Right ventricle myocardium superior (tissue), 1 donor: ENCODE data around the gene SPDYC. TPM values are rescaled to one million over a fixed set of nuclear protein-coding genes. Genes with fewer than 3 reads are reported as not detected.

Experiments used
- ATAC-seq: fragments of 200-7000 bp; cut with Tn5 transposase; one replicate; pipeline ENCODE4 v1.9.1; 2020; ENCODE audit warnings: mild to moderate bottlenecking; ENCODE audit not compliant: poor library complexity
- DNase-seq: peaks from one replicate; pipeline ENCODE4 v3.0.0-alpha.2; 2020
- intact Hi-C: fragments of 100-400 bp; cut with DNase I; formaldehyde crosslinking; loops from one replicate; pipeline ENCODE4 v1.11.2; 2022
- long read RNA-seq: library from polyadenylated mRNA; unstranded; transcript quantifications from one replicate; pipeline ENCODE4 v2.0.0, GENCODE V29; 2021
- total RNA-seq: library from RNA; stranded (reverse); fragmentation: NEBNext Ultra II Directional; extraction: Animal tissue kit (Norgen Biotek cat#: 25700); gene quantifications from one replicate; pipeline ENCODE4 v1.2.1, GENCODE V29; 2021
- donor health status: DM: no; HTN: yes; CAD: no; lungs with severe emphysema.

The SPDYC gene, protein sequence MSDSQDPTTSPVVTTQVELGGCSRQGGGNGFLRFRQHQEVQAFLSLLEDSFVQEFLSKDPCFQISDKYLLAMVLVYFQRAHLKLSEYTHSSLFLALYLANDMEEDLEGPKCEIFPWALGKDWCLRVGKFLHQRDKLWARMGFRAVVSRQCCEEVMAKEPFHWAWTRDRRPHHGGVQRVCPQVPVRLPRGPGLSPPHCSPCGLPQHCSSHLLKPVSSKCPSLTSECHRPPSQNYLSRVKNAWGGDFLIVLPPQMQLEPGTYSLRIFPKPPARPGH
- total RNA-seq, result not detected
- long read RNA-seq, result 0 reads

DNA sequence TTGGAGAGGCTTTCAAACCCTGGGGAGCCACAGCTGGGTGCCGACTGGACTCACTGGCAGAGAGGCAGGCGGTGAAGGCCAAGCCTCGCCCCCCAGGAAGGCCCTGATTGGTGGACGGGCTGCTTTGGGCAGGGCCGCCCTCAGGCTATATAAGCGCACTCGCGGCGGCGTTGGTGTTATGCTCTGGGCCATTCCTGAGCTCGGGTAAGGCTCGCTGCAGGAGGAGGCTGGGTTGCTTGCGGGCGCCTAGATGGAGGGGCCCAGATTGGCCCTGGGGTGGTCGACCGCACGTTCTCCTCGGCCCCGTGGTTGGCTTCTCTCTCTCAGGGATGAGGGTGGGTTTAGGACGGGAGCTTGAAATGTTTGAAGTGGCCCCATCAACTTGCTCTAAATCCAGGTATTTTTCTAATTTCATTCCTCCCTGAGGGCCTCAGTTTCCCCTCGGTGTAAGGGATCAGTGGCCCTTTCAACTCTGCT is at the start of gene SPDYC:
TSS of gene SPDYC (plus strand) at position 176 of the 477 bp plus-strand sequence. CDS start 1,125 bp downstream, outside the sequence.
- intact Hi-C loops, result no loop called here
- ATAC-seq, result no peak
- no peak for DNase-seq

DNA sequence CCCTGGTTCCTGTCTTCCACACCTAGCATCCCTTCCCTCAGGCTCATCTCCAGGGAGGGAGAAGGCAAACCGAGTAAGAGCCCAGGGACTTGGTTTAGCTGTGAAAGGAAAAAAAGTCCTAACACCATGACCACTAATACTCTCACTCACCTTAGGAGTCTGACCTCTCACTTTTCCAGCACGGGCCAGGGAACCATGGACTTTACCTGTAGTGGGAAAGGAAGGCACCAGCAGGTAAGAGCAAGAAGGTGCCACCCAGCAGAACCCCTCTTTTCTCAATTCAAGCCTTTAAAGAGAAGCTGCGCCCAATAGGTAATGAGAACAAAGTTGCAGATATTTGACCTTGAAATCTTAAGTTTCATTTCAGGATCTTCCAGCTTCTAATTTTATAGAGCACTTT is 49.2 kb upstream of the SPDYC start:
- ATAC-seq (no peak), DNase-seq (no peak)
- intact Hi-C loops, result no loop called here

DNA sequence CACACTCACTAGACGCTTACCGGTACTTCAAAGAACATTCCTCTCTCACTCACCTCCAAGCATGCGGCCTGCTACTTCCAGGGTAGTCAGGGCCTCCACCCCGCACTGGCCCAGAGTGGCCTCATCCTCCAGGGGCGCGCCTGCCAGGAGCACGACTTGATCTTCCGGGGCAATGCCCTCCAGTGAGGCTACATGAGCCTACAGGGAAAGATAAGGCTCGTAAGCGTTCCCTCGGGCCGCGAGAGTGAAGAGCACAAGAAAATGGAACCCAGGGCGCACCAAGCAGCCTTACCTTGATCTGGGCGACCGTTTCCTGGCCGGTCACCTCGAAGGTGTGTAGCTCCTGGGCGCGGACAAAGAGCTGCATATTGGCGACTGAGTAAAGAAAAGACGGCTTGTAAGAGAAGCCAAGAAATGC is 48.6 kb upstream of the SPDYC start:
- DNase-seq (no peak), ATAC-seq (no peak)
- intact Hi-C loops, result no loop called here

DNA sequence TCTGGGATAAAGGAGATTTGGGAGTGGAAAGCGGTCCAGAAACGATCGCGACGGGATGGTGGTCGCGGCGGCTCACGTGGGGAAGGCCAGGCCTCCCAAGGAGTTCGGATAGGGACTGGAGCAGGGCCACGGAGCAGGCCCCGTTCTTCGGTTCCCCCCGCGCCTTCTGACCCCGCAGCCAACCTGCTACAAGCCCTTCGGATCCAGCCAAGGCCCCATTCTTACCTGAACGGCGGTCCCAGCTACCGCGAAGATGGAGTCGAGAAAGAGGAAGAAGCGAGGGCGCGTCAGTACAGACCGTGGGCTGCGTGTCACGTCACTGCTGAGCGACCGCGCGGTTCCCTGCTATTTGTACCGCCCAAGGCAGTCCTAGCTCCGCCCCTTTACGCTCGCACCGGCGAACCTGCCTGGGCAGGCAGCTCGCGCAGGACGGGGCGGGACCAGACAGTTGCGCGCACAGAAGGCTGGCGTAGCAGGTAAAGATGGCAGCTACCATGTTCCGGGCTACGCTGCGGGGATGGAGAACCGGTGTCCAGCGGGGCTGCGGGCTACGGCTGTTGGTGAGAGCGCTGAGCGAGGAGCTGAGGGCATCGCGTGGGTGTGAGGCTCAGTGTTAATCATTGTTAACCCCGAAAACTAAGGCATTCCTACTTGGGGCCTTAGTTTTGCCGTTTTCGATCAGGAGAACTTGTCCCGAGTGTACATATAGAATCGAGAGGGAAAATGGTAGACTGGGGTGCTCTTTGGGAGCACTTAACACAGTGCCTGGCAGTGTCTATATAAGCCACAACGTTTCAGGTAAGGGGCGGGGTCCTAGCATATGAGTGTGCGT is 48.0 kb upstream of the SPDYC start, which contains the start of the genes FAU and MRPL49:
TSS of gene FAU (minus strand) at position 270 of the 832 bp plus-strand sequence. CDS start 321 bp downstream, outside the sequence.
TSS of gene MRPL49 (plus strand) at position 457 of the 832 bp plus-strand sequence. CDS start at position 483, 26 bp downstream.
- ATAC-seq (peak; percentile 90), DNase-seq (peak; percentile 99)
- intact Hi-C loops, result no loop called here

DNA sequence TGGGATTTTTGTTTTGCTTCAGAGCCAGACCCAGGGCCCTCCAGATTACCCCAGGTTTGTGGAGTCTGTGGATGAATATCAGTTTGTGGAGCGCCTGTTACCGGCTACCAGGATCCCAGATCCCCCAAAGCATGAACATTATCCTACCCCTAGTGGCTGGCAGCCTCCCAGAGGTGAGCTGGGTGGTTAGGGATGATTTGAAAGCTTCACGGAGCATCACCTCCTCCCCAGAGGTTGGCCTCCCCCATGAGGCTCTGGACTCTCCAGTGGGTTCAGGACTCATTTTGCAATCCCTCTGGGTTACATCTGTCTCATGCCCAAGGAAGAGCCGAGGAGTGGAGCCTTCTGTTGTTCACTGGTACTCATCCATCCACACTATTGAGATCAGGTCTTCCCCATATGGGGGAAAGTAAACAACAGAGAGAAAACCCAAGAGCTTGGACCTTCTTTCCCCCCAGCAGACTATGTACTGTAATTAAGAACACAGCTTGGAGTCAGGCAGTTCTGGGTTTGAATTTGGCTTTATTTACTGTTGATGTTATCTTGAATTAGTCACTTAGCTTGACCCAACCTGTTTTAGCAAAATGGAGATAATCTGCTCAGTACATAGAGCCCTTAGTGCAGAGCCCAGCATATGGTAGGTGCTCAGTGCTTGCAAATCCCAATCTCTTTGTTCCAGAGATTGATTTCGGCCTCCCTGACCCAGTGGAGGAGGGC is 45.4 kb upstream of the SPDYC start:
- intact Hi-C loops, result no loop called here
- DNase-seq, result no peak
- ATAC-seq, result no peak

DNA sequence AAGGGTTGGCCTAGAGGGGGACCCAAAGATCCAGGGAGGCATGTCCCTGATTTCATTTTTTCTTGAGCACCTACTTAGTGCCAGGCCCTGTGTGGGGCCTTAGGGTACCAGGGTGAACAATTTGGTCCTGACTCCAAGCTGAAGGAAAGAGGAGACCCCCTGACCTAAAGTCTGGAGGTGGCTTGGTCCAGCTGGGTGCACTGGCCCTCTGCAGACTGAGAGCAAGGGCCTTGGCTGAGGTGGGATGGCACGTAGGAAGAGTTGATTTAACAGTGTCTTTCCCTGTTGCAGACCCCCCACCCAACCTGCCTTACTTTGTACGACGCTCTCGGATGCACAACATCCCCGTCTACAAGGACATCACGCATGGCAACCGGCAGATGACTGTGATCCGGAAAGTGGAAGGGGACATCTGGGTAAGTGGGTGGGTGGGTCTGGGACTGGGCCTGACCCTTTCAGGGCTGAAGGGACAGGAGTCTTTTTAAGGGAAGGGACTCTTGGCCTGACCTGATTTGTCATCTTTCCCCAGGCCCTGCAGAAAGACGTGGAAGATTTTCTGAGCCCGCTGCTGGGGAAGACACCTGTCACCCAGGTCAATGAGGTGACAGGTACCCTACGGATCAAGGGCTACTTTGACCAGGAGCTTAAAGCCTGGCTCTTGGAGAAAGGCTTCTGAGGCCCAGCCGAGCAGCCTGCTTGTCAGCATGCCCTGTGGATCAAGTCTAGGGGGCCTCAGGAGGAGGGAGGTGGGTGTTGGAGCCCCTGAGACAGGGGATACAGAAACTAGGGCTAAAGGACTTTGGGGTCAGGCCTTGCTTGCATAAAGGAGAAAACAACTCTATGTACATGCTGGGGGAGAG is 44.6 kb upstream of the SPDYC start:
- no peak for ATAC-seq
- intact Hi-C loops, result no loop called here

DNA sequence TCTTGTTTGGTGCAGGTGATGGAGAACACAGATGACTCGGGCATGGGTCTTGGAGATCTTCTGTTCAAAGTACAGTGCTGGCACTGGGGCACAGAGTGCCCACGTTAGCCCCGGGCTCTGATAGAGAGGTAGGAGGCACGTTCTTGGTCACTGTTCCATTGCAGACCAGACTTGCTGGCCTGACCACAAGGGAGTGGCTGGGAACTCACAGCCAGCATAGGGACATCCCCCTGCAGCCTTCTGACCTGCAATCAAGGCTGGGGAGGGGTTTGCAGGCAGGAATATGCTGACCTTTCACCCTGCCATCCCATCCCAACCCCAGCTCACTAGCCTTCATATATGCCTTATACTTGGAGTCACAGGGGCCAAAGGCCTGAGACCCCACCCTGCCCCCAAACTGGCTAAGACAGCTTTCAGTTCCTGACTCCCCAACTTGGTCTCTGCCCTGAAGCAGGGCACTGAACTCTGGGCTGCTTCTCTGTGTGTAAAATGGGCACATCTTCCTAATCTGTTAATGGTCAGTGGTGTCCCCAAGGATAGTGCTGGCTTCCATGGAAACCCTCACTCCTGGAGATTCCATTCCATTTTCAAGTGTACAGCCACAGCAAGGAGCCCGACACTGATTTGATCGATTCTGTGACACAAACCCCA is 43.3 kb upstream of the SPDYC start:
- ATAC-seq, result no peak
- DNase-seq, result no peak
- intact Hi-C loops, result no loop called here

More for the DNA sequence above, 44.6 kb upstream of the SPDYC start:
- DNase-seq, result no peak

DNA sequence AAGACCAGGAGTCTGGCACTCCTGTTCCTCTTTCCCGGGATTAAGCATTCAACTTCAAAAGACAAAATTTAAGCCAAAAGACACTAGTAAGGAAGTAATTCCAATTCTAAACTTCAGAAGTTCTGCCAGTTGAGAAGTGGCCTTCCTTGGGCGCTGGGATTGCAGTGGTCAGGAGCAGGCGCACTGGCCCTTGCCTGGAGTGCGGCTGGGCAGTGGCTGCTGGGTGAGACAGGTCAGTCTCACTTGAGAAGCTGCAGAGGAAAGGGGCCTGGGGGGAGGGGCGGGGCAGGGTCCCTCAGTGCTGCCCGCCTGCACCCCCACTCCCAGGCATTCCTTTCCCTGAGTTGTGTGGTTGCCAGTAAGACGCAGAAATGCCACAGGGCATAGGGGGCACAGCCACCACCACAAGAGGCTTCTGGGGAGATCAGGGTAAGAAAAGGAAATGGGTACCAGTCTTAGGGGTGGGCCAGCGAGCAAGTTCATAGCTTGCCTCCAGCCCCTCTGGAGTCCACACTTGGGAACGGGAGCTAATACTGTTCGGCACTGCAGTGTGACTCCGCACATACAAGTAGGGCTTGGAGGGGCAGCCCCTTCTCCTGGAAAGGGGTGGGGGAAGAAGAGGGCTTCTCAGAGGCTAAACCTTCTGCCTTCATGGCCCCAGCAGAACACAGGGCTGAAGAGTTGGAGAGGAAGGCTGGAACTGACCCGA is 42.4 kb upstream of the SPDYC start:
- intact Hi-C loops, result no loop called here
- DNase-seq (no peak), ATAC-seq (no peak)

DNA sequence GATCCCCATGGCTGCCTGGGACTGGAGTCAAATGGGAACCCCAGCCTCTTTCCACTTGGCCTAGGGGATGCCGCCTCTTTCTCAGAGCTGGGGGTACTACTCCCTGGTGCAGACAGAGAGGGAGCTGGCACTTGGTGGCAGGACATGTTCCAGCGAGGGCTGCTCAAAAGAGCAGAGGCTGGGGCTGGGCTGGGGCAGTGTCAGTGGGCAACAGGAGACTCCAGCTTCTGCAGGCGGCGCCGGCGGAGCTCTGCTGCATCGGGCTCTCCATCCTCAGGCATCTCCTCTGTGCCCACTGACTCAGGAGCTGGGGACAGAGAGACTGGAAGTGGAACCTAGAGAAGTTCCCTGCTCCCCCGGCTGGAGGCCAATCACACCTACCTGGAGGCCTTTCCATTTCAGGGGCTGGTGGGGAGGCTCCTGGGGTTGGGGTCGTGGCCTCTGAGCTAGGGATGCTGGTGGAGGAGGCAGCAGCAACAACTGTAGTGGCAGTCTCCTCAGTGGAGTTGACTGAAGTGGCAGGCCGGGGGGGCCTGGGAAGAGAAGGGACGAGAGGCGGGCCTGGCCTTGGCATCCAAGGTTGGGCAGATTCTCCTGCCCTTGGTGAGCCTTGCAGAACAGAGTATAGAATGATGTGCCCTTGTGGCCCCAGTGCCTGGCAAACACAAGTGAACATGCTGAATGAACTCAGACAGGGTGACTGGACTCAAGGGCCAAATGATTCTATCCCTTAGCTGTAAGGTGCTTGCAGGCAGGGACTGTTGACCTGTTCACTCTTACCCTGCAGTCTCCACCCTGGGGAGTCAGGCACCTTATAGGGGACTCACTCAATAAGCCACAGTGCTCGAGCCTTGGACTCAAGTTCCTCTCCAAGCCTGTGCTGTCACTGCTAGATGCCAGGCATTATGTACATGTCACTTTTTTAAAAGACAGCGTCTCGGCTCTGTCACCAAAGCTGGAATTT is 41.6 kb upstream of the SPDYC start:
- ATAC-seq (no peak), DNase-seq (no peak)

DNA sequence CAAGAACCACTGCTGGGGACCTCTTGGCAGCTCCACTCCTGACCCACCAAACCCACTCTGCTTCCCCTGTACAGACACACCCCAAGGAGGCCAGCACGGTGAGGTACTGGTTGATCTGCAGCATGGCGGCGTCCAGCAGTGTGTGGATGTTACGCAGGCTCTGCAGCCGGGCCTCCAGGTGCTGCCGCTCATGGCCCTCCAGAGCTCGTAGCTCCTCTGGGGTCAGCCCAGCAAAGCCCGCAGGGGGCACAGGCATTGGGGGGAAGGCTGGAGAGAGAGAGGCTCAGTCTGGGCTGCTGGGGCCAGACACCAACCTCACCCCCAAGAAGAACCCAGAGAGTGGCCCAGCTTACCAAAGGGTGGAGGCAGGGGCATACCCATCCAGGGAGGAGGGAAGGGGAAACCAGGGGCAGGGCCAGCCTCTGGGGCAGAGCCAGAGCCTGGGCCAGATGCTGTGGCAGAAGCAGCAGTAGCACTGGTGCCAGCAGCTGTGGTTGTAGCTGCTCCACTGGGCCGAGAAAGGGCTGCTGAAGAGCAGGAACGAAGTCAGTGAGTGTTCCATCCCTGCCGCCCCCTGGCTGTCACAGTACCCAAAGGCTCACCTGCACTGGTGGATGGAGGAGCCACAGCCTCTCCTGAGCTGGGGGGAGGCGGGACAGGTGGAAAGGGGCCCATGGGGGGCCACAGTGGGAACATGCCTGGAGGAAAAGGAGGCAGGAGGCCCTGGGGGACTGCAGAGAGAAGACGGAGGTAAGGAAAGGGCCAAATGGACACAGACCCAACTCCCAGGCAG is 40.2 kb upstream of the SPDYC start:
- ATAC-seq (no peak), DNase-seq (no peak)
- intact Hi-C loops, result no loop called here

More for the DNA sequence above, 41.6 kb upstream of the SPDYC start:
- intact Hi-C loops, result no loop called here

DNA sequence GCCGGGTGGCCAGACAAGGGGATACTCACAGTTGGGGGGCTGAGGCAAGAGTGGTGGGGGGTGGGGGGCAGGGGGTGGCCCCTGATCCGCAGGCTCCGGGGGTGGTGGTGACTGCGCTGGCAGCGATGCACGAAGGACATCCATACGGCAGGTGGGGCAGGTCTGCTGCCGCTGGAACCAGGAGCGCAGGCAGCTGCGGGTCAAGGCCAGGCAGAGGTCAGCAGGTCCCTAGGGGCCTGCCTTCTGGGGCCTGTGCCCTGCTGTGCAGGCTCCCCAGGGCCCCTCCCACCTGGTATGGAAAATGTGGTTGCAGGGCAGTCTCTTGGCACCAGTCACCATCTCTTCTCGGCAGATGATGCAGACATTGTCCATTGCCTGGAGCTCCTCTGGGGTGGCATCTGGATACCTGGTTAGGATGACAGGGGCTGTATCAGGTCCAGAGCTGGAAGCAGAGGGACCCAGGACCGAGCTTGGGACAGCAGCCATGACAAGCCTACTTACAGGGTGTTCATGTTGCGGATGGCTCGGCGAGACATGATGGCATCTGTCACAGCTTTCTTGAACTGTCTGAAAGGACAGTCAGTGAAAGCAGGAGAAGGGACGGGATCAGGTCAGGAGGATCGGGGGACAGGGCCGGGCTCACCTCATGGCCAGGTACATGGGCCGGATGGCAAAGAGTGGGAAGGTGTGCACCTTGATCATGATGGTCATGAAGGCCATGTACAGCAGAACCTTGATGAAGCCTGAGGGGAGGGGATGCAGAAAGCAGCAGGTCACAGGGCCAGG is 39.2 kb upstream of the SPDYC start:
- no peak for ATAC-seq
- intact Hi-C loops, result no loop called here
- no peak for DNase-seq

DNA sequence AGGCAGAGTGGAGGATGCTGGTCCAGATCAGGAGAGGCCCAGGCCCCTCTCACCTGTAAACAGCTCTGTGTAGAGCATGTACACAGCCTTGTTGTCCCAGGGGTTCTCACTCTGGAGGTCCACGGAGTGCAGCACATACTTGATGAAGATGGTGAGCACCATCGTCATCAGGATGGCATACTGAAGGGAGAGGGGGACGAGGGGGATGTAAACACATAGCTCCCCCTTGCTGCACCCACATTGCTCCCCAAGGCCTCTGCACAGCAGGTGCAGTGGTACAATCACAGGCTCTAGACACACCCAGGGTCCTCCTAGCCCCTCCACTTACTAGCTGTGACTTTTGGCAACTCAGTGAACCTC is 38.6 kb upstream of the SPDYC start:
- intact Hi-C loops, result no loop called here
- DNase-seq (no peak), ATAC-seq (no peak)

DNA sequence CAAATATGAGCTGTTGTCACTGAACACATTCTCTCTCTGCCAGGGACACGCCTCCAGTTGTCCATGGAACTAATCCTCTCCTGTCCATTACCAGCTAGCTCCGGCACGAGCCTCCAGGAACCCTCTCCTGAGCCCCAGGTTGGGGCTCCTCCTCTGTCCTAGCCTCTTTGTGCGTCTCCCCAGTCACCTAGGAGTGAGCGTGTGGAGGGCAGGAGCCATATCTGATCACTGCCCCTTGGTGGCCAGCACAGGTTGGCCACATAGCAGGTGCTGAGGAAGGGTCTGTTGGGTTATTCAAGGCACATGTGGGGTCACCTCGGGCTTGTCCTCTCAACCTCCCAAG is 38.2 kb upstream of the SPDYC start:
- intact Hi-C loops, result no loop called here
- DNase-seq (no peak), ATAC-seq (no peak)

DNA sequence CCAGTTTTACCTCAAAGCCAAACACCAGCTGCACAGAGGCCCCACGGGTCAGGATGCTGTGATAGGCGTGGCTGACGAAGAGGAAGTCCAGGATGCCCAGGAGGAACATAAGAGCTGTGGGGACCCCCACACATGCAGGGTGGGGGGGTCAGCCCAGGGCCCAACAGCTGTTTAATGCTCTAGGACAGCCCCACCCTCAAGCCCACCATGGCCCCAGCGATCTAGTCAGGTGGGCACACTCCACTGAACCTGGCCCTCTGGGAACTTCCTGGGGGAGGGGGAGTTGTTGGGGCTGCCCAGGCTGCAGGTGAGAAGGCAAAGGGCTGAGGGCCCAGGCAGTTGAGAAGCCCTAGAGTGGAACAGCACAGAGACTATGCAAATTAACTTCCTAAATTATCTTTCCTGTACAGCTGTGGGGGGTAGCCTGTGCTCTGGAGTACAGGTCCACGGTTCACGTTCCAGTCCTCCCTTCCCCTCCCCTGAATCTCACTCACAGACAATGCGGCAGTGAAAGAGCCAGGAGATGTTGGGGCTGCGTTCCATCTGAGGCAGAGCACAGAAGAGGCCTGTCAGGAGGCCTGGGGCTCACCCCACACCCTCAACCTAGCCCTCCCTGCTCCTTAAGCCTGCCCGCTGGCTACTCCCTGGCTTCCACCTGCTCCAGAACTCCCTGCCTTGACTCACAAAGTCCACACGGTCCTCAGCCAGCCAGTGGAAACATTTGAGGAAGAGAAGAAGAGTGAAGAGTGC is 37.6 kb upstream of the SPDYC start:
- no peak for ATAC-seq
- DNase-seq, result no peak
- intact Hi-C loops, result no loop called here
